CD14-positive monocyte (primary cell): ENCODE data around the gene RUNDC1. TPM values are rescaled to one million over a fixed set of nuclear protein-coding genes. Genes with fewer than 3 reads are reported as not detected.

Experiments
- DNase-seq, 3 donors: peaks; one replicate each; pipeline ENCODE4 v3.0.0-alpha.2; 2011 to 2022
- H2AFZ ChIP-seq: 2 replicates; pipeline ENCODE4 v1.6.0; 2012; ENCODE audit warnings: mild to moderate bottlenecking, low read depth, low read length, inconsistent platforms; ENCODE audit not compliant: insufficient read depth, poor library complexity, severe bottlenecking
- H3K27ac ChIP-seq, 2 donors: 1 replicate in 1 of 2; 2 replicates in 1 of 2; pipeline ENCODE4 v1.5.1; 2012 to 2013; ENCODE audit warnings: low read length in 2 of 2, control low read depth in 1 of 2, inconsistent platforms in 1 of 2, low read depth in 1 of 2, mild to moderate bottlenecking in 1 of 2
- H3K27me3 ChIP-seq, 2 donors: one replicate each; pipeline versions ENCODE4 v1.6.0 to v1.6.1; 2011 to 2013; ENCODE audit warnings: low read length in 2 of 2; ENCODE audit not compliant: control insufficient read depth in 2 of 2, insufficient read depth in 2 of 2
- H3K36me3 ChIP-seq, 2 donors: replicated peaks in 1 of 2; 1 replicate in 1 of 2; 2 replicates in 1 of 2; pipeline versions ENCODE4 v1.5.1 to v1.6.1; 2012 to 2013; ENCODE audit warnings: low read length in 2 of 2, control low read depth in 1 of 2, inconsistent platforms in 1 of 2, mild to moderate bottlenecking in 1 of 2; ENCODE audit not compliant: insufficient read depth in 2 of 2, control insufficient read depth in 1 of 2
- H3K4me1 ChIP-seq, 2 donors: 1 replicate in 1 of 2; 2 replicates in 1 of 2; pipeline versions ENCODE4 v1.5.1 to v1.6.1; 2012 to 2013; ENCODE audit warnings: low read length in 2 of 2, control low read depth in 1 of 2, inconsistent platforms in 1 of 2, mild to moderate bottlenecking in 1 of 2, moderate library complexity in 1 of 2; ENCODE audit not compliant: insufficient read depth in 2 of 2, control insufficient read depth in 1 of 2
- H3K4me2 ChIP-seq: replicated peaks from 2 replicates; pipeline ENCODE3; 2012; ENCODE audit warnings: low read length, moderate library complexity, mild to moderate bottlenecking; ENCODE audit not compliant: poor library complexity, severe bottlenecking; ENCODE audit errors: extremely low read depth
- H3K4me3 ChIP-seq, 3 experiments: fragments of 200-600 bp in 1 of 3; sonication (generic) in 1 of 3; replicated peaks in 1 of 3; 1 replicate in 2 of 3; 2 replicates in 1 of 3; pipeline ENCODE4 v1.5.1; 2011 to 2013; ENCODE audit warnings: low read length in 3 of 3, mild to moderate bottlenecking in 3 of 3, control low read depth in 2 of 3, low read depth in 2 of 3, inconsistent platforms in 1 of 3, moderate library complexity in 1 of 3
- H3K79me2 ChIP-seq: 2 replicates; pipeline ENCODE4 v1.6.0; 2012; ENCODE audit warnings: mild to moderate bottlenecking, control low read depth, inconsistent platforms, low read length, moderate library complexity; ENCODE audit not compliant: insufficient read depth
- H3K9ac ChIP-seq: 2 replicates; pipeline ENCODE4 v1.6.0; 2017; ENCODE audit warnings: low read length, mild to moderate bottlenecking; ENCODE audit not compliant: insufficient read depth, poor library complexity, severe bottlenecking
- H3K9me3 ChIP-seq, 2 donors: replicated peaks in 1 of 2; 1 replicate in 1 of 2; 2 replicates in 1 of 2; pipeline versions ENCODE4 v1.5.1 to v1.6.1; 2012 to 2013; ENCODE audit warnings: low read length in 2 of 2, control low read depth in 1 of 2; ENCODE audit not compliant: control insufficient read depth in 1 of 2, insufficient read depth in 1 of 2
- H4K20me1 ChIP-seq: 2 replicates; pipeline ENCODE4 v1.6.0; 2012; ENCODE audit warnings: mild to moderate bottlenecking, low read length, control low read depth, moderate library complexity; ENCODE audit not compliant: insufficient read depth
- H3K27ac Mint-ChIP-seq, 7 donors: one replicate each; pipeline ENCODE4 v1.8.0; 2020; ENCODE audit warnings: mild to moderate bottlenecking in 7 of 7, mixed read lengths in 7 of 7, moderate library complexity in 6 of 7, inconsistent platforms in 2 of 7
- H3K27me3 Mint-ChIP-seq, 3 donors: one replicate each; pipeline ENCODE4 v1.8.0; 2021 to 2022; ENCODE audit warnings: low read depth in 3 of 3, mild to moderate bottlenecking in 3 of 3, mixed read lengths in 3 of 3, moderate library complexity in 3 of 3, inconsistent platforms in 1 of 3
- H3K36me3 Mint-ChIP-seq, 2 donors: one replicate each; pipeline ENCODE4 v1.8.0; 2020; ENCODE audit warnings: mixed read lengths in 2 of 2, inconsistent platforms in 1 of 2, mild to moderate bottlenecking in 1 of 2
- H3K4me1 Mint-ChIP-seq: one replicate; pipeline ENCODE4 v1.8.0; 2020; ENCODE audit warnings: mild to moderate bottlenecking, mixed read lengths
- H3K4me3 Mint-ChIP-seq, 2 donors: one replicate each; pipeline ENCODE4 v1.8.0; 2020; ENCODE audit warnings: mild to moderate bottlenecking in 2 of 2, mixed read lengths in 2 of 2, moderate library complexity in 1 of 2
- H3K9me3 Mint-ChIP-seq, 7 donors: one replicate each; pipeline ENCODE4 v1.8.0; 2020 to 2022; ENCODE audit warnings: mixed read lengths in 7 of 7, mild to moderate bottlenecking in 6 of 7, moderate library complexity in 6 of 7, inconsistent platforms in 2 of 7
- WGBS: methylation state at CpG from one replicate; pipeline ENCODE4 v1.1.5; 2013; ENCODE audit warnings: missing lambda C conversion rate; ENCODE audit not compliant: insufficient coverage; 5-methylcytosine and 5-hydroxymethylcytosine counted together
- intact Hi-C, 2 donors: fragments of 100-400 bp; cut with micrococcal nuclease; formaldehyde crosslinking; loops; one replicate each; pipeline versions ENCODE4 v1.15.0 to v1.15.1; 2023
- polyA plus RNA-seq, 3 donors: library from polyadenylated mRNA; depleted of rRNA in 1 of 3; unstranded in 2 of 3; stranded (reverse) in 1 of 3; fragments of 300-500 nt in 2 of 3; fragments of >200 nt in 1 of 3; fragmentation: Illumina TruSeq in 2 of 3; gene quantifications; 1 replicate in 2 of 3; 2 replicates in 1 of 3; pipeline ENCODE4 v1.2.3, GENCODE V29; 2012 to 2021
- TF ChIP-seq, protein P1 (sequence below): fragments of 200-600 bp; IDR thresholded peaks from one replicate; pipeline ENCODE4 v1.8.0; 2022; ENCODE audit warnings: antibody characterized with exemption, mild to moderate bottlenecking

Gene RUNDC1
- polyA plus RNA-seq, 3 donors = 7.5 to 10.3 (median 9.9) TPM

DNA sequence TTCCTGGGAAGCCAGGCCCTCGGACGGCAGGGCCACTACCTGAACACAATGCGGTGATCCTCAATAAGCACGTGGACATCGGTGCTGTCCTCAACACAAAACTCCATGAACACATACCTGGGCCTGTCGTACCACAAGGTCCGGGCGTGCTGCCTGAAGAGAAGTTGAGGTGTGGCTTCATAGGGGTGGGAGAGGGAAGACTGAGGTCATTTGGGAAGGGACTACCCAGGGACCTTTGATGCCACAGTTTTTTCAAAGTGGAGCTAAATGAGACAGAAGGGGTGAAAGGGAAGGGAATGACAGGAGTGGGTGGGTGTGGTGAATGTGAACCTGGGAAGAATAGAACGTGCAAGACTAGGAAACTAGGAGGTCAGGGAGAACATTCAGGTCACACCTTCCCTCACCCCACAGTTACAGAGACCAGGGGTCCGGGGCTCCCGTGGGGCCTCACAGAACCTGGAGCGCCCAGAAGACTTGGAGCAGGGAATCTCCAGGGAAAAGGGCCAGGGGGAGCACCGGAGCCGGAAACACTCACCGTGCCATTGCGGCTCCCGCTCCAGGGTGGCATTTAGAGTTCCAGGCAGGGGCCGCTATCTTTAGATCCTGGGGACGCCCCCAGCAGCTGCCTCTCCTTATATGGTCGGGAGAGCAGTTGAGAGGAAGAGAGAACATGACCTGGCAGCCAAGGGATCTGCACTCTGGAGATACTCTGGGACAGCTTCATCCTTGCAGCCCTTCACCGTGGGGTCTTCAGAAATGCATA is 673 bp upstream of the RUNDC1 start, which contains the start of gene PTGES3L:
Gene PTGES3L, minus strand, starts transcription at position 570 of the 763 bp plus-strand sequence. Its CDS starts 27 bp downstream, at position 543.
- Histone ChIP-seq H2AFZ (peak within 1 kb of the TSS; percentile 85), H3K27ac (peak within 1 kb of the TSS in 1 of 2 donors; percentile 76), H3K36me3 (peaks cover 0 to 4% of the 10 kb centered on the region in 2 donors), H4K20me1 (peaks cover 12% of the 10 kb centered on the region), H3K4me1 (peaks cover 32 to 45% of the 10 kb centered on the region in 2 donors), H3K9ac (peak within 1 kb of the TSS; percentile 84), H3K9me3 (no peaks in the 10 kb centered on the region), H3K4me2 (peak within 1 kb of the TSS; percentile 100), H3K4me3 (peak within 1 kb of the TSS; percentile 80 to 97 (median 87)), H3K27me3 (no peaks in the 10 kb centered on the region), H3K79me2 (peaks cover 47% of the 10 kb centered on the region)
- peak in 1 of 3 donors; percentile 17 for DNase-seq
- H3K4me3 Mint-ChIP-seq = peak within 1 kb of the TSS; percentile 99 to 100
- no peaks in the 10 kb centered on the region for H3K9me3 Mint-ChIP-seq
- WGBS = 8% methylated on average over 14 of the region's 21 CpGs
- peaks cover 2 to 5% (median 4%) of the 10 kb centered on the region in 3 donors for H3K27me3 Mint-ChIP-seq
- H3K27ac Mint-ChIP-seq = peak within 1 kb of the TSS; percentile 42 to 94 (median 85)
- intact Hi-C loops = no loop called here
- H3K4me1 Mint-ChIP-seq = peaks cover 41% of the 10 kb centered on the region
- TF ChIP-seq, protein P1, sequence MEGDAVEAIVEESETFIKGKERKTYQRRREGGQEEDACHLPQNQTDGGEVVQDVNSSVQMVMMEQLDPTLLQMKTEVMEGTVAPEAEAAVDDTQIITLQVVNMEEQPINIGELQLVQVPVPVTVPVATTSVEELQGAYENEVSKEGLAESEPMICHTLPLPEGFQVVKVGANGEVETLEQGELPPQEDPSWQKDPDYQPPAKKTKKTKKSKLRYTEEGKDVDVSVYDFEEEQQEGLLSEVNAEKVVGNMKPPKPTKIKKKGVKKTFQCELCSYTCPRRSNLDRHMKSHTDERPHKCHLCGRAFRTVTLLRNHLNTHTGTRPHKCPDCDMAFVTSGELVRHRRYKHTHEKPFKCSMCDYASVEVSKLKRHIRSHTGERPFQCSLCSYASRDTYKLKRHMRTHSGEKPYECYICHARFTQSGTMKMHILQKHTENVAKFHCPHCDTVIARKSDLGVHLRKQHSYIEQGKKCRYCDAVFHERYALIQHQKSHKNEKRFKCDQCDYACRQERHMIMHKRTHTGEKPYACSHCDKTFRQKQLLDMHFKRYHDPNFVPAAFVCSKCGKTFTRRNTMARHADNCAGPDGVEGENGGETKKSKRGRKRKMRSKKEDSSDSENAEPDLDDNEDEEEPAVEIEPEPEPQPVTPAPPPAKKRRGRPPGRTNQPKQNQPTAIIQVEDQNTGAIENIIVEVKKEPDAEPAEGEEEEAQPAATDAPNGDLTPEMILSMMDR = no peak
- H3K36me3 Mint-ChIP-seq = peaks cover 6 to 20% of the 10 kb centered on the region in 2 donors

DNA sequence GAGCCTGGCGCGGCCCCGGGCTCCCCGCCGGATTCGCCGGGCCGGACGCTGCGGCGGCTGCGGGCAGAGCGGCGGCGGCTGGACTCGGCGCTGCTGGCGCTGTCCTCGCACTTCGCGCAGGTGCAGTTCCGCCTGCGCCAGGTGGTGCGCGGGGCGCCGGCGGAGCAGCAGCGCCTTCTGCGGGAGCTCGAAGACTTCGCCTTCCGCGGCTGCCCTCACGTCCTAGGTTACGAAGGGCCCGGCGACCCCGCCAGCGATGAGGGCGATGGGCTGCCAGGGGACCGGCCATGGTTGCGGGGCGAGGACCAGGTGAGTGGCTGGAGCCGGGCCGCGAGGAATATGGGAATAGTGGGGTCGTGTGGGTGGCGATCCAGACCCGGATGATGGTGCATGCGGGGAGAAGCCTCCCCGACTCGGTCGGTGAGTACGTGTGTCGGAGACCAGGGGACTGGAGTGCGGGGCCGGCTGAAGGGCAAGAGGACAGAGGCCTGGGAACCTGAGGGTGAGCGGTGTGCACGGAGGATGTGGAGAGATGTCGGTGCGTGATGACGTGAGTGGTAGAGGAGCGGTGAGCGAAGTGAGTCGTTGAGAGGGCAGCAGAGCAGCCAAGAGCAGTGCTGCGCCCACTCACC is 517 bp downstream of the RUNDC1 start:
- Mint-ChIP-seq H3K27me3 (peaks cover 2 to 4% (median 3%) of the 10 kb centered on the region in 3 donors), H3K9me3 (no peaks in the 10 kb centered on the region), H3K36me3 (peaks cover 6 to 20% of the 10 kb centered on the region in 2 donors), H3K4me3 (peak overlapping the region; percentile 99 to 100), H3K4me1 (peaks cover 50% of the 10 kb centered on the region), H3K27ac (peak overlapping the region; percentile 42 to 92 (median 85))
- peak in 2 of 3 donors; percentile 20 to 31 for DNase-seq
- Histone ChIP-seq H2AFZ (peak overlapping the region; percentile 85), H3K9me3 (no peaks in the 10 kb centered on the region), H3K27me3 (no peaks in the 10 kb centered on the region), H3K79me2 (peaks cover 49% of the 10 kb centered on the region), H3K4me2 (peak overlapping the region; percentile 100), H3K4me1 (peaks cover 41 to 57% of the 10 kb centered on the region in 2 donors), H3K36me3 (peaks cover 0 to 4% of the 10 kb centered on the region in 2 donors), H3K9ac (peak overlapping the region; percentile 84), H4K20me1 (peaks cover 12% of the 10 kb centered on the region), H3K4me3 (peak overlapping the region; percentile 80 to 97 (median 87)), H3K27ac (peak overlapping the region in 1 of 2 donors; percentile 76)
- TF ChIP-seq, protein P1 = no peak
- 0% methylated on average over 60 of the region's 67 CpGs for WGBS
- intact Hi-C loops = no loop called here
